ACC112 (cell line): ENCODE results near the gene POLR2F.

Experiments used
- H2AFZ ChIP-seq: fragments of 200-600 bp; sonication (generic); one replicate; pipeline ENCODE4 v1.6.0; 2017; ENCODE audit warnings: antibody characterized with exemption, low read length; ENCODE audit not compliant: unreplicated experiment
- H3K27ac ChIP-seq: fragments of 200-600 bp; sonication (generic); 2 replicates; pipeline ENCODE4 v1.5.1; 2014; ENCODE audit warnings: low read depth, mild to moderate bottlenecking, antibody characterized with exemption, low read length, moderate library complexity
- H3K27me3 ChIP-seq: fragments of 200-600 bp; sonication (generic); 2 replicates; pipeline ENCODE4 v1.6.1; 2014; ENCODE audit warnings: mild to moderate bottlenecking, antibody characterized with exemption, low read length, moderate library complexity, mixed read lengths; ENCODE audit not compliant: insufficient read depth
- H3K36me3 ChIP-seq: fragments of 200-600 bp; sonication (generic); 2 replicates; pipeline ENCODE4 v1.6.1; 2016; ENCODE audit warnings: mild to moderate bottlenecking, antibody characterized with exemption, low read length, moderate library complexity, mixed read lengths; ENCODE audit not compliant: insufficient read depth
- H3K4me1 ChIP-seq: fragments of 200-600 bp; sonication (generic); one replicate; pipeline ENCODE4 v1.6.1; 2016; ENCODE audit warnings: low read length, mixed read lengths; ENCODE audit not compliant: insufficient read depth, unreplicated experiment, control insufficient read depth
- H3K4me3 ChIP-seq: fragments of 200-600 bp; sonication (generic); 2 replicates; pipeline ENCODE4 v1.5.1; 2014; ENCODE audit warnings: mild to moderate bottlenecking, low read depth, low read length
- H3K79me2 ChIP-seq: fragments of 200-600 bp; sonication (generic); one replicate; pipeline ENCODE4 v1.6.0; 2016; ENCODE audit warnings: low read length; ENCODE audit not compliant: control insufficient read depth, unreplicated experiment, insufficient read depth

The POLR2F gene

GRCh38 chr22:37925767-37926166 is 27.7 kb upstream of the POLR2F start:
- H3K36me3 ChIP-seq = no peaks in the 10 kb centered on the region

DNA sequence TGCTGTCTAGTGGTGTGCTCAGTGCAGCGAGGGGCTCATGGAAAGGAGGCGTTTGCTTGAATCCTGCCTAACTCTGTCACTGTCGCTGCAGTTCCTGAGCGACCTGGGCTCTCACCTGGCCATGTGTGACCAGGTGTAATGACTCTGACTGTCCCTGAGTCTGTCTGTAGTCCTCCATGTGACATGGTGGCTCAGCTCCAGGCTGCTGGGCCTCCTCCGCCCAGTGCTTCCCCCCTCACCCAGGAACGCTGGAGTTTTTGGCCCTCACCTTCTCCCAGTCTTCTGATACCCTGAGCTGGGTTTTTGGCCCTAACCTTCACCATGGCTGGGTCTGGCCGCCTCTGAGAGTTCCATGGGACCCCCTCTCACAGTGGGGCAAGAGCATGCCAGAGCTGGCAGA is 27.1 kb upstream of the POLR2F start:
- Histone ChIP-seq H3K27ac (no peak overlapping the region), H2AFZ (no peak overlapping the region), H3K36me3 (no peaks in the 10 kb centered on the region), H3K27me3 (no peaks in the 10 kb centered on the region), H3K79me2 (no peaks in the 10 kb centered on the region), H3K4me3 (no peak overlapping the region), H3K4me1 (peaks cover 10% of the 10 kb centered on the region)

More at GRCh38 chr22:37925767-37926166, 27.7 kb upstream of the POLR2F start:
- peaks cover 5% of the 10 kb centered on the region for H3K4me1 ChIP-seq
- H3K4me3 ChIP-seq = no peak overlapping the region
- H3K27me3 ChIP-seq = no peaks in the 10 kb centered on the region
- no peaks in the 10 kb centered on the region for H3K79me2 ChIP-seq
- H3K27ac ChIP-seq = no peak overlapping the region
- no peak overlapping the region for H2AFZ ChIP-seq

- Histone ChIP-seq H3K27ac (no peak overlapping the region), H3K4me3 (no peak overlapping the region), H3K4me1 (peaks cover 10% of the 10 kb centered on the region), H3K27me3 (no peaks in the 10 kb centered on the region), H2AFZ (no peak overlapping the region), H3K79me2 (no peaks in the 10 kb centered on the region), H3K36me3 (no peaks in the 10 kb centered on the region)
These were observed 26.5 kb upstream of the POLR2F start for GRCh38 chr22:37926771-37927636.

GRCh38 chr22:37927637-37927936 is 25.9 kb upstream of the POLR2F start:
- no peaks in the 10 kb centered on the region for H3K79me2 ChIP-seq
- no peak overlapping the region for H3K27ac ChIP-seq
- no peak overlapping the region for H3K4me3 ChIP-seq
- peaks cover 10% of the 10 kb centered on the region for H3K4me1 ChIP-seq
- no peaks in the 10 kb centered on the region for H3K36me3 ChIP-seq
- H2AFZ ChIP-seq = no peak overlapping the region
- no peaks in the 10 kb centered on the region for H3K27me3 ChIP-seq

DNA sequence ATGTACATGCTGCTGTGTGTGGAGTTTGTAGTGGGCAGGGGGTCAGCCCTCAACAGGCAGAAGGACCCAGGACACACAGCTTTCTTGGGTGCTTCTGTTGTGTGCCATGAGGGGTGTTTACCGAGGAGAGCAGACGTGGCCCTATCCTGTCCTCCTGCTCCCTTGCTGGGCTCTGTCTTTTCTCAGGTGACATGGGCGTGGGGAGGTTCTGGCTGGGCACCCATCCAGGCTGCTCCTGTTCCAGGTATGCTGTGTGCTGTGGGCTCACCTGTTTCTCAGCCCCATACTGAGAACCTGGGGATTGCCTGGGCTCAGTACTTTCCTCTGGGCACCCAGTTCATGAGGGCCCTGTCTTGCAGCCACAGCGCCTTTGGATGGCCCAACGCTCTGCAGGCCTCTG is 24.1 kb upstream of the POLR2F start:
- H3K27me3 ChIP-seq = no peaks in the 10 kb centered on the region
- H3K27ac ChIP-seq = no peak overlapping the region
- H3K79me2 ChIP-seq = no peaks in the 10 kb centered on the region
- H3K4me1 ChIP-seq = peaks cover 23% of the 10 kb centered on the region
- no peaks in the 10 kb centered on the region for H3K36me3 ChIP-seq
- H2AFZ ChIP-seq = no peak overlapping the region
- H3K4me3 ChIP-seq = no peak overlapping the region

DNA sequence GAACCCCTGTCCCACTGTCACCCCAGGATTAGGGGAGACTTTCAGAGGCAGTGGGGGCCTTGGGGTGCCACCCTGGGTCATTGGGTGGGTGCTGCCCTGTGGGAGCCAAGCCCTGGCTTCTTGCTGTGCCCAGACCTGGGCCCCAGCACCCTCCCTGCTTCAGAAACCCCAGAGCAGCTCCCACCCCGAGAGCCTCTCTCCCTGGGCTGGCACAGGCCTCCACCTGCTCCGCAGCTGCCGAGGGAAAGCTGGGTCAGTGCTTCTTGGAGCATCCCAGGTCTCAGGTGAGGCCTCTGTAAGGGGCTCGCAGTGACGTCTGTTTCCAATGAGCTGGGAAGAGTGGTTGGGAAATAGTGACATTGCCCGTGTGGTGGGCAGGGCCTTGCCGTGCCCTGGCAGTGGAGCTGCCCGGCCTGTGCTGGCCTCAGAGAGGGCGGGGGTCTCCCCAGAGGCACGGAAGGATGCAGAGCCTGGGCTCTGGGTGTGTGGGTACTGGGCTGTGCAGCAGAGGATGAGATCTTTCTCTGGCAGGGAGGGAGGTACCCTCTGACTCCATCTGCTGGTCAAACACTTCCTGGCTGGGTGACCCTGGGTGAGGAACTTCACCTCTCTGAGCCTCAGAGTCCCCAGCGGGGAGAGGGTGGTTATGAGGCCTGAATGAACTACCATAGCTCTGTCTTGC is 23.1 kb upstream of the POLR2F start:
- no peaks in the 10 kb centered on the region for H3K36me3 ChIP-seq
- H3K4me3 ChIP-seq = no peak overlapping the region
- H3K4me1 ChIP-seq = peaks cover 23% of the 10 kb centered on the region
- no peaks in the 10 kb centered on the region for H3K79me2 ChIP-seq
- H2AFZ ChIP-seq = no peak overlapping the region
- H3K27ac ChIP-seq = no peak overlapping the region
- no peaks in the 10 kb centered on the region for H3K27me3 ChIP-seq

DNA sequence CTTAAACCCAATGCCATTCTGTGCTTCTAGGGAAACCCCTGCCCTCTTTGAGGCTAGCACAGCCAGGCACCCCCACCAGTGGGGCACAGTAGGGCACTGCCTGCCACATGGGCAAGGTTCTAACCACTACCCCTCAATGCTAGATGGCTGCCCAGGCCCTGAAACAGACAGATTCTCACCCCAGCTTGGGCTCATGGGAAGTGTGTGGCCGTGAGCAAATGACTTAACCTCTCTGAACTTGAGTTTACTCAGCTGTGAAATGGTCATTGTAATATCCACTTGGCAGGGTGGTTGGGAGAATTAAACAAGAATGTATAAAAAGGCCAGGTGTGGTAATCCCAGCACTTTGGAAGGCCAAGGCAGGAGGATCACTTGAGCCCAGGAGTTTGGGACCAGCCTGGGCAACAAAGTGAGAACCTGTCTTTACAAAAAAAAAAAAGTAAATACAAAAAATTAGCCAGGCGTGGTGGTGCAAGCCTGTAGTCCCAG is 22.5 kb upstream of the POLR2F start:
- Histone ChIP-seq H3K4me3 (no peak overlapping the region), H3K4me1 (peaks cover 23% of the 10 kb centered on the region), H3K27me3 (no peaks in the 10 kb centered on the region), H3K79me2 (no peaks in the 10 kb centered on the region), H2AFZ (no peak overlapping the region), H3K36me3 (no peaks in the 10 kb centered on the region), H3K27ac (no peak overlapping the region)

DNA sequence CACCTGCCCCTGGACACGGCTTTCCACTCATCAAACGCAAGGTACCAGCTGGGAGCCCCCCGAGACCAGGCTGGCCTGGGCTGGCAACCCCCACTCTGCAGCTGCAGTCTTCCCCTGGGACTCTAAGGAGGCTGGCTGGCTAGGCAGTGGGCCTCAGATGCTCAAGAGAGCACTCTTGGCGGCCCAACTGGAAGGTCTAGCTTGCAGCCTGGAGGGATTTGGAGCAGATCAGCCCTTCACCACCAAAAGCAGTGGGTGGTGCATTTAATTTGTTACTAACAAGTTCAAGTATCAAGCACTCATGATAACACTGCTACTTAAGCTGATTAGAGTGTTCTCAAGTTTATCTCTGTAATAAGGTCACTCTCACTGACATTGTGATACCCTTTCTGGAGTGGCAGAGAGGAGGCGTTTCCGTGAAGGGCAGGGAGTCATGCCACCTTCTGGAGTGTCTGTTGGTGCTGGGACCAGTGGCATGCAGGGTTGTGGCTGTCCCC is 21.6 kb upstream of the POLR2F start:
- Histone ChIP-seq H3K79me2 (no peaks in the 10 kb centered on the region), H3K27ac (no peak overlapping the region), H3K27me3 (no peaks in the 10 kb centered on the region), H2AFZ (no peak overlapping the region), H3K4me1 (peaks cover 23% of the 10 kb centered on the region), H3K4me3 (no peak overlapping the region), H3K36me3 (no peaks in the 10 kb centered on the region)

DNA sequence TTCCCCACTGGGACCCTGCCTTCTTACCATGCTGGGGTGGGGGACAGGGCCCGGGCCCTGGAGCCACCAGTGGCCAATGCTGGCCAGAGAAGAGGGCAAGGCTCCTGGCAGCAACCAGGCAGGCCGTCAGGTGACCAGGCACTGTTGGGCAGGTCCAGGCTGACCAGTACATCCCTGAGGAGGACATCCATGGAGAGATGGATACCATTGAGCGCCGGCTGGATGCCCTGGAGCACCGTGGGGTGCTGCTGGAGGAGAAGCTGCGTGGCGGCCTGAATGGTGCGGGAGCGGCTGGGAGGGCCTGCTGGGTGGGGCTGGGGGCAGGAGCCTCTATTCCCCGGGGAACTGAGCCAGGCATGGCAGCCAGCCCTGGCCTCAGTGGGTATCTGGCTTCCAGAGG is 21.1 kb upstream of the POLR2F start:
- Histone ChIP-seq H3K27ac (no peak overlapping the region), H3K4me1 (peaks cover 23% of the 10 kb centered on the region), H3K27me3 (no peaks in the 10 kb centered on the region), H3K4me3 (no peak overlapping the region), H2AFZ (no peak overlapping the region), H3K36me3 (no peaks in the 10 kb centered on the region), H3K79me2 (no peaks in the 10 kb centered on the region)

GRCh38 chr22:37932821-37933578 is 20.5 kb upstream of the POLR2F start:
- peak overlapping the region; percentile 38 for H3K27ac ChIP-seq
- H2AFZ ChIP-seq = no peak overlapping the region
- no peaks in the 10 kb centered on the region for H3K27me3 ChIP-seq
- H3K79me2 ChIP-seq = no peaks in the 10 kb centered on the region
- no peak overlapping the region for H3K4me3 ChIP-seq
- H3K4me1 ChIP-seq = peaks cover 23% of the 10 kb centered on the region
- H3K36me3 ChIP-seq = no peaks in the 10 kb centered on the region
